Endothelial cell (in vitro differentiated cells): ENCODE data around the gene TRMT1L. TPM values are rescaled to one million over a fixed set of nuclear protein-coding genes. Genes with fewer than 3 reads are reported as not detected.

Source experiments
- DNase-seq: peaks from one replicate; pipeline ENCODE4 v3.0.0; 2021; ENCODE audit warnings: low spot score
- H3K27ac Mint-ChIP-seq: one replicate; pipeline ENCODE4 v1.8.0; 2021; ENCODE audit warnings: mixed read lengths, inconsistent platforms; ENCODE audit not compliant: unreplicated experiment
- H3K27me3 Mint-ChIP-seq: one replicate; pipeline ENCODE4 v1.8.0; 2021; ENCODE audit warnings: mild to moderate bottlenecking, moderate library complexity, mixed read lengths, inconsistent platforms; ENCODE audit not compliant: unreplicated experiment
- H3K36me3 Mint-ChIP-seq: one replicate; pipeline ENCODE4 v1.8.0; 2021; ENCODE audit warnings: mild to moderate bottlenecking, low read depth, mixed read lengths, inconsistent platforms; ENCODE audit not compliant: unreplicated experiment
- H3K4me1 Mint-ChIP-seq: one replicate; pipeline ENCODE4 v1.8.0; 2021; ENCODE audit warnings: mild to moderate bottlenecking, mixed read lengths, inconsistent platforms; ENCODE audit not compliant: unreplicated experiment
- H3K4me3 Mint-ChIP-seq: one replicate; pipeline ENCODE4 v1.8.0; 2021; ENCODE audit warnings: mild to moderate bottlenecking, mixed read lengths, inconsistent platforms; ENCODE audit not compliant: unreplicated experiment
- H3K9me3 Mint-ChIP-seq: one replicate; pipeline ENCODE4 v1.8.0; 2021; ENCODE audit warnings: mixed read lengths, inconsistent platforms; ENCODE audit not compliant: unreplicated experiment
- total RNA-seq: library from RNA; stranded (reverse); fragmentation: NEBNext Ultra II Directional; extraction: Animal tissue kit (Norgen Biotek cat#: 25700); gene quantifications from one replicate; pipeline ENCODE4 v1.2.1, GENCODE V29; 2021; ENCODE audit not compliant: unreplicated experiment
- TF ChIP-seq, protein P1 (sequence below): fragments of 200-600 bp; sonication (generic); IDR thresholded peaks from one replicate; pipeline ENCODE4 v1.5.0; 2021; ENCODE audit warnings: antibody characterized with exemption; ENCODE audit not compliant: unreplicated experiment

The TRMT1L gene
- total RNA-seq, 1 donor from 2014 or later: 17.4 TPM

DNA sequence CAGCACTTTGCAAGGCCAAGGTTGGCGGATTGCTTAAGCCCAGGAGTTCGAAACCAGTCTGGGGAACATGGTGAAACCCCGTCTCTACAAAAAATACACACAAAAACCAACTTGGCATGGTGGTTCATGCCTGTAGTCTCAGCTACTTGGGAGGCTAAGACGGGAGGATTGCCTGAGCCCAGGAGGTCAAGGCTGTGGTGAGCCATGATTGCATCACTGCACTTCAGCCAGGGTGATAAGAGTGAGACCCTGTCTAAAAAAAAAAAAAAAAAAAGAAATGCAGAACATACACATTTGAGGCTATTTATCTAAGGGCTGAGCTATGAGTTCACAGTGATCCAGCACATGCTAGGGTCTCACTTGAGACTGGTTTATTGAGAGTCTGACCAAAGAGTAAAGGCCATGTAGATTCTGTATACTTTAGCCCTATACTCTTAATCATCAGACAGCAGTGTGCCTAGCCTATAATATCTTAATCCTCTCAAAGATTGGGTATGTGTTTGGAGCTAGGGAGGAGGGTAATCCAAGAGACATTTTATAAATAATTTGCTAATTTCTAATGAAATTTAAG lies 87.5 kb downstream of the TRMT1L start:
- Mint-ChIP-seq H3K36me3 (peaks cover 16% of the 10 kb centered on the region), H3K4me3 (no peak overlapping the region), H3K9me3 (no peaks in the 10 kb centered on the region), H3K27me3 (no peaks in the 10 kb centered on the region), H3K4me1 (peaks cover 21% of the 10 kb centered on the region), H3K27ac (no peak overlapping the region)
- TF ChIP-seq, protein P1, sequence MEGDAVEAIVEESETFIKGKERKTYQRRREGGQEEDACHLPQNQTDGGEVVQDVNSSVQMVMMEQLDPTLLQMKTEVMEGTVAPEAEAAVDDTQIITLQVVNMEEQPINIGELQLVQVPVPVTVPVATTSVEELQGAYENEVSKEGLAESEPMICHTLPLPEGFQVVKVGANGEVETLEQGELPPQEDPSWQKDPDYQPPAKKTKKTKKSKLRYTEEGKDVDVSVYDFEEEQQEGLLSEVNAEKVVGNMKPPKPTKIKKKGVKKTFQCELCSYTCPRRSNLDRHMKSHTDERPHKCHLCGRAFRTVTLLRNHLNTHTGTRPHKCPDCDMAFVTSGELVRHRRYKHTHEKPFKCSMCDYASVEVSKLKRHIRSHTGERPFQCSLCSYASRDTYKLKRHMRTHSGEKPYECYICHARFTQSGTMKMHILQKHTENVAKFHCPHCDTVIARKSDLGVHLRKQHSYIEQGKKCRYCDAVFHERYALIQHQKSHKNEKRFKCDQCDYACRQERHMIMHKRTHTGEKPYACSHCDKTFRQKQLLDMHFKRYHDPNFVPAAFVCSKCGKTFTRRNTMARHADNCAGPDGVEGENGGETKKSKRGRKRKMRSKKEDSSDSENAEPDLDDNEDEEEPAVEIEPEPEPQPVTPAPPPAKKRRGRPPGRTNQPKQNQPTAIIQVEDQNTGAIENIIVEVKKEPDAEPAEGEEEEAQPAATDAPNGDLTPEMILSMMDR: no peak
- DNase-seq: no peak

DNA sequence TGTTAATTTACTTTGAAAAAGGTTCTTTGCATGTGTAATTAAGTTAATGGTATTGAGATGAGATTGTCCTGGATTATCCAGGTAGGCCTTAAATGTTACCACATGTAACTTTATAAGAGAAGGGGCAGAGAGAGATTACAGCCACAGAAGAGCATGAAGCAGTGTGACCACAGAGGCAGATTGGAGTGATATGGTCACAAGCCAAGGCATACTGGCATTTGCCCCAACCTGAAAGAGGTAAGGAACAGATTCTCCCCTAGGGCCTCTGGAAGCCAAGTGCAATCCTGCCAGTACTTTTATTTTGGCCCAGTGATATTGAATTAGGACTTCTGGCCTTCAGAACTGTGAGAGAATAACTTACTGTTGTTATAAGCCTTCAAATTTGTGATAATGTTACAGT lies 88.4 kb downstream of the TRMT1L start:
- no peak for DNase-seq
- no peaks in the 10 kb centered on the region for H3K27me3 Mint-ChIP-seq
- no peak overlapping the region for H3K4me3 Mint-ChIP-seq
- TF ChIP-seq, protein P1: no peak
- H3K36me3 Mint-ChIP-seq: peaks cover 16% of the 10 kb centered on the region
- no peak overlapping the region for H3K27ac Mint-ChIP-seq
- no peaks in the 10 kb centered on the region for H3K9me3 Mint-ChIP-seq
- H3K4me1 Mint-ChIP-seq: peaks cover 21% of the 10 kb centered on the region

Other genes with a start within 250 kb of the TRMT1L start
- 4.7 TPM for gene NIBAN1, start 182.4 kb downstream of the TRMT1L start, total RNA-seq
- gene RNF2, start 111.4 kb downstream of the TRMT1L start, total RNA-seq: 44.5 TPM
- gene SWT1, start 214 bp upstream of the TRMT1L start, total RNA-seq: 11.5 TPM
- gene IVNS1ABP, start 160.3 kb upstream of the TRMT1L start, total RNA-seq: 95.9 TPM